ENCODE measurements around the gene MYO9A.
"Not testable (repeated sequence)": the region's sequence is repeated elsewhere in the genome, so short reads cannot be mapped to it uniquely, and the experiment has no call there.

The MYO9A gene

DNA sequence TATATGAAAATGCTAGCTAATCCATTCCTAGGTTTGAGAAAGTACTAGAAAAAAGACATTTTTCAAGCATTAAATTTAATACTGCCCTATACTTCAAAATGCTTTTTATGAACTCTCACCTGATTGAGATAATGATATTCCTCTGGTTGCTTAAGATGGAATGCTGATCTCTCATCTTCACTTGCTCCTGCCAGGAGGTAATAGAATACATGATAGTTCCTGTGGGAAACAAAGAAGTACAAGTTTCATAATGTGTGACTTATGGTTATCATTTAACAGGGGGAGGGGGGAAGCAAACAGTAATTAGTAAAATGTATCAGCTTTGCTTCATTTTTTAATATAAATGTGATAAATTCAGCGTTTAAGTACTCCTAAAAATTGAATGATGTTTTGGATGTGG is 97.2 kb downstream of the MYO9A start:
- H3K4me1 ChIP-seq (ENCODE audit: insufficient read depth, low read length): no peaks in the 10 kb centered on the region
- ATAC-seq (ENCODE audit: insufficient read depth, low read depth): no peak
- H3K9me3 ChIP-seq (ENCODE audit: insufficient read depth, low read length, severe bottlenecking): no peaks in the 10 kb centered on the region

DNA sequence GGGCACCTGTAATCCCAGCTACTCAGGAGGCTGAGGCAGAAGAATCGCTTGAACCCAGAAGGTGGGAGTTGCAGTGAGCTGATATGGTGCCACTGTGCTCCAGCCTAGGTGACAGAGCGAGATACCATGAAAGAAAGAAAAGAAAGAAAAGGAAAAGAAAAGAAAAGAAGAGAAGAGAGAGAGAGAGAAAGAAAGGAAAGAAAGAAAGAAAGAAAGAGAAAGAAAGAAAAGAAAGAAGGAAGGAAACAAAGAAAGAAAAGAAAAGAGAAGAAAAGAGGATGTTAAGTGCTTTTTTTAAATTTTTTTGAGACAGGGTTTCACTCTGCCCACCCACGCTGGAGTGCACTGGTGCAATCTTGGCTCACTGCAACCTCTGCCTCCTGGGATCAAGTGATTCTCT is 103.4 kb downstream of the MYO9A start:
- H3K4me3 ChIP-seq (ENCODE audit: low read depth in 1 of 2, low read length in 2 of 2); ATAC-seq (ENCODE audit: insufficient read depth, low read depth); H3K36me3 ChIP-seq (ENCODE audit: insufficient read depth, low read length); H3K4me1 ChIP-seq (ENCODE audit: insufficient read depth, low read length); H3K79me2 ChIP-seq (ENCODE audit: insufficient read depth, low read length); H3K9me3 ChIP-seq (ENCODE audit: insufficient read depth, low read length, severe bottlenecking); H3K27ac ChIP-seq (ENCODE audit: low read length); DNase-seq; H4K20me1 ChIP-seq (ENCODE audit: insufficient read depth, low read length); H3K9ac ChIP-seq (ENCODE audit: low read depth, low read length); H2AFZ ChIP-seq (ENCODE audit: low read depth, low read length); H3K27me3 ChIP-seq (ENCODE audit: insufficient read depth, low read length, poor library complexity); H3K4me2 ChIP-seq (ENCODE audit: insufficient read depth, low read length): not testable (repeated sequence)

More for the DNA sequence above, 97.2 kb downstream of the MYO9A start:
- TF ChIP-seq EZH2 (IDR thresholded peaks at IDR 0.05; ENCODE audit: borderline replicate concordance, low read depth, low read length, severe bottlenecking): no peak
- TF ChIP-seq, protein P1, sequence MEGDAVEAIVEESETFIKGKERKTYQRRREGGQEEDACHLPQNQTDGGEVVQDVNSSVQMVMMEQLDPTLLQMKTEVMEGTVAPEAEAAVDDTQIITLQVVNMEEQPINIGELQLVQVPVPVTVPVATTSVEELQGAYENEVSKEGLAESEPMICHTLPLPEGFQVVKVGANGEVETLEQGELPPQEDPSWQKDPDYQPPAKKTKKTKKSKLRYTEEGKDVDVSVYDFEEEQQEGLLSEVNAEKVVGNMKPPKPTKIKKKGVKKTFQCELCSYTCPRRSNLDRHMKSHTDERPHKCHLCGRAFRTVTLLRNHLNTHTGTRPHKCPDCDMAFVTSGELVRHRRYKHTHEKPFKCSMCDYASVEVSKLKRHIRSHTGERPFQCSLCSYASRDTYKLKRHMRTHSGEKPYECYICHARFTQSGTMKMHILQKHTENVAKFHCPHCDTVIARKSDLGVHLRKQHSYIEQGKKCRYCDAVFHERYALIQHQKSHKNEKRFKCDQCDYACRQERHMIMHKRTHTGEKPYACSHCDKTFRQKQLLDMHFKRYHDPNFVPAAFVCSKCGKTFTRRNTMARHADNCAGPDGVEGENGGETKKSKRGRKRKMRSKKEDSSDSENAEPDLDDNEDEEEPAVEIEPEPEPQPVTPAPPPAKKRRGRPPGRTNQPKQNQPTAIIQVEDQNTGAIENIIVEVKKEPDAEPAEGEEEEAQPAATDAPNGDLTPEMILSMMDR (IDR thresholded peaks at IDR 0.05; ENCODE audit: borderline replicate concordance, extremely low read depth, low read length, poor library complexity, severe bottlenecking): no peak
- no peaks in the 10 kb centered on the region for H4K20me1 ChIP-seq (ENCODE audit: insufficient read depth, low read length)
- H3K36me3 ChIP-seq (ENCODE audit: insufficient read depth, low read length): no peaks in the 10 kb centered on the region
- H3K27me3 ChIP-seq (ENCODE audit: insufficient read depth, low read length, poor library complexity): no peaks in the 10 kb centered on the region
- no peak overlapping the region for H3K4me3 ChIP-seq (ENCODE audit: low read depth in 1 of 2, low read length in 2 of 2)
- H3K9ac ChIP-seq (ENCODE audit: low read depth, low read length): no peak overlapping the region
- no peak overlapping the region for H3K27ac ChIP-seq (ENCODE audit: low read length)
- H3K79me2 ChIP-seq (ENCODE audit: insufficient read depth, low read length): no peaks in the 10 kb centered on the region
- no peak for DNase-seq
- no peak overlapping the region for H3K4me2 ChIP-seq (ENCODE audit: insufficient read depth, low read length)
- H2AFZ ChIP-seq (ENCODE audit: low read depth, low read length): no peak overlapping the region

DNA sequence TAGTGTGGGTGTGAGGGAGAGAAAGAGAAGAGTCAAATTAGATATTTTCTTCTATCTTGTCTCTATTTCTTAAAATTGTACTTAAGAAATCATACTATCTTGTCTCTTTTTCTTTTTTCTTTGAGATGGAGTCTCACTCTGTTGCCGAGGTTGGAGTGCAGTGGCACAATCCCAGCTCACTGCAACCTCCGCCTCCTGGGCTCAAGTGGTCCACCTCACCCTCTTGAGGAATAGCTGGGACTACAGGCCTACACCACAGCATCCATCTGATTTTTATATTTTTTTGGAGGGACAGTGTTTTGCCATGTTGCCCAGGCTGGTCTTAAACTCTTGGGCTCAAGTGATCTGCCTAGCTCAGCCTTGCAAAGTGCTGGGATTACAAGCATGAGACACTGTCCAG is 104.2 kb downstream of the MYO9A start:
- no peak overlapping the region for H3K9ac ChIP-seq (ENCODE audit: low read depth, low read length)
- H3K27me3 ChIP-seq (ENCODE audit: insufficient read depth, low read length, poor library complexity): no peaks in the 10 kb centered on the region
- H3K36me3 ChIP-seq (ENCODE audit: insufficient read depth, low read length): peaks cover 4% of the 10 kb centered on the region; the same call in 1 of the 2 replicates
- H3K79me2 ChIP-seq (ENCODE audit: insufficient read depth, low read length): no peaks in the 10 kb centered on the region
- DNase-seq (no peak), ATAC-seq (ENCODE audit: insufficient read depth, low read depth) (no peak)
- H2AFZ ChIP-seq (ENCODE audit: low read depth, low read length): no peak overlapping the region
- H3K4me3 ChIP-seq (ENCODE audit: low read depth in 1 of 2, low read length in 2 of 2): no peak overlapping the region
- no peaks in the 10 kb centered on the region for H3K9me3 ChIP-seq (ENCODE audit: insufficient read depth, low read length, severe bottlenecking)
- no peaks in the 10 kb centered on the region for H4K20me1 ChIP-seq (ENCODE audit: insufficient read depth, low read length)
- no peak overlapping the region for H3K27ac ChIP-seq (ENCODE audit: low read length)
- H3K4me2 ChIP-seq (ENCODE audit: insufficient read depth, low read length): no peak overlapping the region
- TF ChIP-seq, protein P1 (IDR thresholded peaks at IDR 0.05; ENCODE audit: borderline replicate concordance, extremely low read depth, low read length, poor library complexity, severe bottlenecking): no peak
- no peak for TF ChIP-seq EZH2 (IDR thresholded peaks at IDR 0.05; ENCODE audit: borderline replicate concordance, low read depth, low read length, severe bottlenecking)
- no peaks in the 10 kb centered on the region for H3K4me1 ChIP-seq (ENCODE audit: insufficient read depth, low read length)

DNA sequence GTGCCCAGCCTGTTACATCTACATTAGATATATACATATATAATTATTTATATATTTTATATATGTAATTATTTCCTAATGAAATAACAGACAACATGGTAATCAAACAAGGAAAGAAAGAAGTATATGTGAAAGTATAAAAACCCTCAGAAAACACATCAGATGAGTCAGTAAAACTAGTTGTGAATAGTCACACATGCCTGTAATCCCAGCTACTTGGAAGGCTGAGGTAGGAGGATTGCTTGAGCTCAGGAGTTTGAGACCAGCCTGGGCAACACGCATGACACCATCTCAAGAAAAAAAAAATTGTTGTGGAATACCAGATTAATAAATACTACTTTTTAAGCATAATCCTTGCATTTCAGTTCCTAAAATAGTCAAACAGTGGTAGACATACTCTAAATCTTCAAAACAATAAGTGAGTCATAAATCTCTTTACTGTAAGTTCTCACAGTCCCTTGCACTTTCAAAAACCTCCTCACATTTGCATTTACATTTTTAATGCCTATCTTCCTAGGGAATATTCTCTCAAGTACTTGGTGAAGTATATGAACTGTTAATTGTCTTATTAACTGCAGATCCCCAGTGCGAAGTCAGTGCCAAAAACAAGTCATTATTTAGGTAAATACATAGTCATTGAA is 106.5 kb downstream of the MYO9A start:
- Histone ChIP-seq H2AFZ (ENCODE audit: low read depth, low read length) (no peak overlapping the region), H3K4me2 (ENCODE audit: insufficient read depth, low read length) (no peak overlapping the region), H4K20me1 (ENCODE audit: insufficient read depth, low read length) (no peaks in the 10 kb centered on the region), H3K4me1 (ENCODE audit: insufficient read depth, low read length) (no peaks in the 10 kb centered on the region), H3K4me3 (ENCODE audit: low read depth in 1 of 2, low read length in 2 of 2) (no peak overlapping the region), H3K27ac (ENCODE audit: low read length) (no peak overlapping the region), H3K79me2 (ENCODE audit: insufficient read depth, low read length) (no peaks in the 10 kb centered on the region), H3K9me3 (ENCODE audit: insufficient read depth, low read length, severe bottlenecking) (no peaks in the 10 kb centered on the region), H3K9ac (ENCODE audit: low read depth, low read length) (no peak overlapping the region), H3K27me3 (ENCODE audit: insufficient read depth, low read length, poor library complexity) (no peaks in the 10 kb centered on the region), H3K36me3 (ENCODE audit: insufficient read depth, low read length) (peaks cover 14% of the 10 kb centered on the region; the same call in 1 of the 2 replicates)
- TF ChIP-seq, protein P1 (IDR thresholded peaks at IDR 0.05; ENCODE audit: borderline replicate concordance, extremely low read depth, low read length, poor library complexity, severe bottlenecking): no peak
- no peak for TF ChIP-seq EZH2 (IDR thresholded peaks at IDR 0.05; ENCODE audit: borderline replicate concordance, low read depth, low read length, severe bottlenecking)
- ATAC-seq (ENCODE audit: insufficient read depth, low read depth) (no peak), DNase-seq (no peak)
